Right renal pelvis (tissue), 4 donors: ENCODE results near the gene SPTY2D1. TPM values are rescaled to one million over a fixed set of nuclear protein-coding genes. Genes with fewer than 3 reads are reported as not detected.

ENCODE experiments used
- DNase-seq, 4 donors: peaks; one replicate each; pipeline ENCODE4 v3.0.0-alpha.2; 2013; ENCODE audit warnings: low read depth in 4 of 4, low spot score in 3 of 4, missing footprints in 1 of 4
- polyA plus RNA-seq, 4 donors: library from polyadenylated mRNA; unstranded; fragments of 120-200 nt; gene quantifications; one replicate each; pipeline ENCODE4 v1.2.1, GENCODE V29; 2013; ENCODE audit not compliant: insufficient read length in 4 of 4

The SPTY2D1 gene
- polyA plus RNA-seq, 4 donors, result 23.2 to 32.4 (median 30.8) TPM

- no peak for DNase-seq
Measured at GRCh38 chr11:18567081-18567480, 67.1 kb downstream of the SPTY2D1 start.

- no peak for DNase-seq
Measured at GRCh38 chr11:18566406-18566805, 67.7 kb downstream of the SPTY2D1 start.

GRCh38 chr11:18564149-18564548 is 70.0 kb downstream of the SPTY2D1 start:
- DNase-seq, result no peak

GRCh38 chr11:18563090-18563730 is 70.9 kb downstream of the SPTY2D1 start:
- no peak for DNase-seq

Other genes with a start within 250 kb of the SPTY2D1 start
- 100 to 1,000 TPM; 258 to 328 (median 284) TPM for gene LDHA, start 239.8 kb downstream of the SPTY2D1 start, polyA plus RNA-seq
- 1 to 10 TPM in 1 of 4 donors, under 1 TPM in 3; 0.19 to 1.2 (median 0.31) TPM for gene LDHC, start 222.0 kb downstream of the SPTY2D1 start, polyA plus RNA-seq
- 1 to 10 TPM in 1 of 4 donors, under 1 TPM in 3; 0.74 to 1.4 (median 0.91) TPM for gene LDHAL6A, start 178.5 kb downstream of the SPTY2D1 start, polyA plus RNA-seq
- 100 to 1,000 TPM; 131 to 152 (median 147) TPM for gene TSG101, start 107.4 kb downstream of the SPTY2D1 start, polyA plus RNA-seq
- gene UEVLD, start 45.6 kb downstream of the SPTY2D1 start, polyA plus RNA-seq, result 10 to 100 TPM; 19.5 to 23.6 (median 22.3) TPM
- 1 to 10 TPM; 5.3 to 7.2 (median 5.7) TPM for gene MISFA, start 34.6 kb downstream of the SPTY2D1 start, polyA plus RNA-seq
- gene TMEM86A, start 64.4 kb upstream of the SPTY2D1 start, polyA plus RNA-seq, result 1 to 10 TPM; 8.3 to 9.9 (median 9.1) TPM
- gene IGSF22, start 91.8 kb upstream of the SPTY2D1 start, polyA plus RNA-seq, result 1 to 10 TPM; 2.0 to 2.5 (median 2.2) TPM
- under 1 TPM; 0.47 to 0.79 (median 0.72) TPM for gene PTPN5, start 157.5 kb upstream of the SPTY2D1 start, polyA plus RNA-seq